ENCODE data around the gene ACBD7. TPM values are rescaled to one million over a fixed set of nuclear protein-coding genes. Genes with fewer than 3 reads are reported as not detected.

Gene ACBD7
- total and polyA plus RNA-seq, 3 donors from 2014 or later, result 5.6 to 7.7 (median 6.6) TPM

- no peaks in the 10 kb centered on the region for H3K27me3 ChIP-seq
- no peaks in the 10 kb centered on the region for H3K36me3 ChIP-seq (ENCODE audit: low read depth, missing control alignments)
- peak; percentile 97 for DNase-seq
- intact Hi-C loops (cut with DNase I; ENCODE audit: low total_unique reads), result loop anchor here (10.0 kb wide), 1 partner anchor 142 kb away; the partner anchor contains the start of genes DCLRE1C and MEIG1
- H3K27ac ChIP-seq, result peak within 1 kb of the TSS; percentile 94 to 98
- H3K4me3 ChIP-seq, result peak within 1 kb of the TSS; percentile 81 to 93
- no peaks in the 10 kb centered on the region for H3K9me3 ChIP-seq
- 1 to 2% methylated on average over 7 to 74 of the region's 84 CpGs for WGBS, 2 donors
- H3K4me1 ChIP-seq, result peaks cover 7% of the 10 kb centered on the region
- TF ChIP-seq POLR2A (IDR thresholded peaks at IDR 0.05) (no peak), CTCF (IDR thresholded peaks at IDR 0.05) (peak in 1 of 3 experiments; percentile 3)
These were observed 8.6 kb upstream of the ACBD7 start, which contains the start of gene RPP38 for GRCh38 chr10:15097011-15097812. Gene RPP38 (plus strand): TSS chr10:15097355. CDS start chr10:15103315, 5,960 bp downstream.

DNA sequence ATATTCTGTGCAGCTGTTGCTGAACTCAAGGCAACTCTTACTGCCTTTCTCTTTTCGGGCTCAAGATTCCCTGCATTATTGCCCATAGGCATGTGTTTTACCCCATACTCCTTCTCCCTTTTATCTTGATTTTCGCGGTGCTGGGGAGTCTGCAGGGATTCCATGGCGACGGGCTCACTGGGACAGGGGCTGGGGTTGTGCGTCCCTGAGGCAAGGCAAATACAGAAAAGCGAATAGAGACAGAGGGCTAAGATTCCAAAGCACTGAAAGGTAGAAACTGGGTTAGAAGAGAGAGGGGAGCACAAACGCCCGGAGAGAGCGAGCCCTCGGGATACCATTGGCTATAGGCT lies 8.1 kb upstream of the ACBD7 start:
- Histone ChIP-seq H3K4me1 (peaks cover 7% of the 10 kb centered on the region), H3K9me3 (no peaks in the 10 kb centered on the region), H3K36me3 (ENCODE audit: low read depth, missing control alignments) (no peaks in the 10 kb centered on the region), H3K4me3 (peak overlapping the region; percentile 81 to 93), H3K27ac (peak overlapping the region in 1 of 2 donors; percentile 98), H3K27me3 (no peaks in the 10 kb centered on the region)
- 0 to 1% methylated on average over 11 of the region's 11 CpGs for WGBS, 2 donors
- no peak for DNase-seq
- intact Hi-C loops (cut with DNase I; ENCODE audit: low total_unique reads), result loop anchor here (10.0 kb wide), 1 partner anchor 142 kb away; the partner anchor contains the start of genes DCLRE1C and MEIG1
- TF ChIP-seq CTCF (IDR thresholded peaks at IDR 0.05) (no peak), POLR2A (IDR thresholded peaks at IDR 0.05) (no peak)

GRCh38 chr10:15092855-15093408 lies 4.4 kb upstream of the ACBD7 start:
- Histone ChIP-seq H3K9me3 (no peaks in the 10 kb centered on the region), H3K27ac (no peak overlapping the region), H3K36me3 (ENCODE audit: low read depth, missing control alignments) (no peaks in the 10 kb centered on the region), H3K4me1 (no peaks in the 10 kb centered on the region), H3K4me3 (no peak overlapping the region), H3K27me3 (no peaks in the 10 kb centered on the region)
- WGBS, 2 donors, result 90 to 93% methylated on average over 11 to 16 of the region's 16 CpGs
- intact Hi-C loops (cut with DNase I; ENCODE audit: low total_unique reads), result loop anchor here (10.0 kb wide), 1 partner anchor 138 kb away; the partner anchor contains the start of genes DCLRE1C and MEIG1
- DNase-seq, result no peak
- TF ChIP-seq CTCF (IDR thresholded peaks at IDR 0.05) (no peak), POLR2A (IDR thresholded peaks at IDR 0.05) (no peak)

- no peaks in the 10 kb centered on the region for H3K27me3 ChIP-seq
- TF ChIP-seq CTCF (IDR thresholded peaks at IDR 0.05) (no peak), POLR2A (IDR thresholded peaks at IDR 0.05) (no peak)
- H3K27ac ChIP-seq, result no peak overlapping the region
- WGBS, 2 donors, result 89 to 95% methylated on average over 5 of the region's 5 CpGs
- no peaks in the 10 kb centered on the region for H3K9me3 ChIP-seq
- DNase-seq, result no peak
- intact Hi-C loops (cut with DNase I; ENCODE audit: low total_unique reads), result loop anchor here (10.0 kb wide), 1 partner anchor 137 kb away; the partner anchor contains the start of genes DCLRE1C and MEIG1
- H3K36me3 ChIP-seq (ENCODE audit: low read depth, missing control alignments), result no peaks in the 10 kb centered on the region
- H3K4me3 ChIP-seq, result no peak overlapping the region
- no peaks in the 10 kb centered on the region for H3K4me1 ChIP-seq
These were observed 2.8 kb upstream of the ACBD7 start for GRCh38 chr10:15091418-15091817.

Data from testis (tissue), 3 donors.